Stimulated activated naive CD4-positive, alpha-beta T cell treated with Interleukin-2 at 50 U/mL for 16 hours (primary cell): ENCODE results near the gene UNC5C.
"Not testable (repeated sequence)": the region's sequence is repeated elsewhere in the genome, so short reads cannot be mapped to it uniquely, and the experiment has no call there.

ENCODE experiments used
- DNase-seq: peaks from one replicate; lab custom pipeline; 2025; lab: John Stamatoyannopoulos, UW

The UNC5C gene

DNA sequence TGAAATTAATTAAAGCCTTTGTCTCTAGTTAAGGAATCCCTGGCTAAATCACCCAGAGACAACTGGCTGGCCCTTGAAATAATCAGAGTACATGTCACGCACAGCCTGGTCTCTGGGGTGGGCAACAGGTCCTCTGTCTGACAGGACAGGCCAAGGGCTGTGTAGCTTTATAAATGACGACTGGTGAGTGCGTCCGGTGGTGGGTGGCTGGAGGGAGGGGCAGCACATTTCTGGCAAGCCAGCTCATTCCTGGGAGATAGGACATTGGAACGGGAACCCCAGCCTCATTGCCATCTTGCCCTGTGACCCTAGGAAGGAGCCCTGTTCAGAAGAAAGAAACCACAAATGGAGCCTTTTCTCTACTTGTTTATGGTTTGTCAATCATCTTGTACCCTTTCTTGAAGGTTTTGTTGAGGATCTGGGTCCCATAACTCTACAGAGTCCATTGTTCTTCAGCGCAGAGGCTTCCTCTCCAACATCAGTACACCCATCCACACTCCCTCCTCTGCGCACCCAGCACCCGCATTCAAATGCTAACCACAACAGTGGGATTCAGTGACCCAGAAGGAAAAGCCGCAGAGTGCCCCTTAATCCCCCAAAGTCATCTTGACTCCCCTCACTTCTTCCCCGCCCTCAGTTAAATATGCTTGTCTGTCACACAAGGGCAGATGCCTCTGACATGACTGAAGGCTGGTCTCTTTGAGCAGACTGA, 368.1 kb downstream of the UNC5C start:
- no peak for DNase-seq

DNA sequence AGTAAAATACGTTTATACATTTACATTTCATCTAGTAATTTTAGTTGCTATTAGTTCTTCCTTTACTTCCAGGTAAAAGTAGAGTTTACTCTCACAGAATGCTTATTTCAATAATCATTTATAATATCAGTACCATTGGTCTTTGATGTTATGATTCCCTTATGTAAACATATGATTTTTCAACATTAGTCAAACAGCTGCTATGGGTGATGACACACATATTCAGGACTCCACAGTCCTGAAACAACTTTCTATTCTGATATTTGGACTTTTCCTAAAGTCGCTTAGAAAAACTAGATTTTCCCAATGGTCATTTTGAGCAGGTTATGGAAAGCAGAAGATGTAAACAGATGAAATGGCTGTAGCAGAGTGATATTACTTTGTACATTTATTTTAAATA, 369.8 kb downstream of the UNC5C start:
- no peak for DNase-seq

DNA sequence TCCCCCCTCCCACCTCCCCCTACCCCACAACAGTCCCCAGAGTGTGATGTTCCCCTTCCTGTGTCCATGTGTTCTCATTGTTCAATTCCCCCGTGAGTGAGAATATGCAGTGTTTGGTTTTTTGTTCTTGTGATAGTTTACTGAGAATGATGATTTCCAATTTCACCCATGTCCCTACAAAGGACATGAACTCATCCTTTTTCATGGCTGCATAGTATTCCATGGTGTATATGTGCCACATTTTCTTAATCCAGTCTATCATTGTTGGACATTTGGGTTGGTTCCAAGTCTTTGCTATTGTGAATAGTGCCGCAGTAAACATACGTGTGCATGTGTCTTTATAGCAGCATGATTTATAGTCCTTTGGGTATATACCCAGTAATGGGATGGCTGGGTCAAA, 377.4 kb downstream of the UNC5C start:
- not testable (repeated sequence) for DNase-seq

DNA sequence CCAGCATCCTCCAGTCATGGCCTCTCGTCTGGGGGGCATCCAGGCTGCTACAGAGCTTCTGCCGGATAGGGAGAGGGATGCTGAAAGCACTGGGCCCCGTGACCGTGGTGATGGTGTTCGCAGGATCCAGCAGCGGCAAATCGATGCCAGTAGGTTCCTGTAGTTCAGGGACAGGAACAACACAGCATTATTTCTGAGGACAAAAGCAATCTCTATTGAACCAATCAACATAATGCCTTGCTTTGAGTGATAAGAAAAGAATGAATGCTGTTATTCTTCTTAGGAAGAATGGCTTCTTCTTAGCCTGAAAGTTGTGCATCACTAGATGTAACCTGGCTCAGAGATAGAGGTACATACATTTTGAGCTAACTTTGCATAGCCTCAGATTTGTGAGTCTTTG, 378.6 kb downstream of the UNC5C start:
- no peak for DNase-seq

DNA sequence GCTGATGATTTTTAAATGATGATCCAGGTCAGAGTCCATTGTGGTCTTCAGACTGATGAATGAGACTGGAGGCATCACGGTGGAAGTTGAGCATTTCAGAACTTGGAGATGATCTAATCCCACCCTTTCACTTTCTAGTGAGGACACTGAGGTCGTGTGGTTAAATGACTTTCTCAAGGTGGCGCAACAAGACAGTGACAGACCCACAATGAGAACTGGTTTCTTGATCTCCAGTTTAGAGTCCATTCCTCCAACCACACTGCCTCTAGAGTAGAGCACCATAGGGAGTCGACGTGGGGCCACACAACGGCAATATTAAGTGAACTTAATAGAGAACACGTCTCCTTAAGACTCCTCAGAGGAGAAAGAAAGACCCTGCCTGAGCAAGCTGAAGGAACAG, 381.0 kb downstream of the UNC5C start:
- DNase-seq: no peak

DNA sequence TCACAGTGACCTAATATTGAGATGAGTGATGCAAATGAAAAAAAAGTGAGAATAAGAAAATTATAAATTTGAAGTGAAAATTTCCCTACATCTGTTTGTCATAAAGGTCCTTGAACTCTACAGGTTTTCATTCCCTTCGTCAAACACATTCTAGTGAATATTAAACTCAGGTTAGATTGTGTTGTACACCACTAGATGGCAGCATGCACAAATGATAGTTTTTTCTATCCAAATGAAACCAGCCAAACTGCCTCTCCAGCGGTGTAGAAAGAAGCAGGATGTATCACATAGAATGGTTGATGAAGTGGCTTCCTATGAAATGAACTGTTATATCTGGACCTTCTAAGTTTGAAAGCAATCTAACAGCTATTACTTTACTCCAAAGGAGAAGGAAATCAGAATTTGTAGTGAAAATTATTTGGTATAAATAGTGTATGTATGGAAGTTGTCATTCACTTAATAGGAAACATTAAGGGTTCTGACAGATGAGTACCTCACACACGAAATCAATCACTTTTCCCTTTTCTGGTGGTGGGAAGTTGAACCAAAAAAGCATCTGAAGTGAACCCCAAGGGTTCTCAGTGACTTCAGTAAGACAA, 382.7 kb downstream of the UNC5C start:
- DNase-seq: no peak

DNA sequence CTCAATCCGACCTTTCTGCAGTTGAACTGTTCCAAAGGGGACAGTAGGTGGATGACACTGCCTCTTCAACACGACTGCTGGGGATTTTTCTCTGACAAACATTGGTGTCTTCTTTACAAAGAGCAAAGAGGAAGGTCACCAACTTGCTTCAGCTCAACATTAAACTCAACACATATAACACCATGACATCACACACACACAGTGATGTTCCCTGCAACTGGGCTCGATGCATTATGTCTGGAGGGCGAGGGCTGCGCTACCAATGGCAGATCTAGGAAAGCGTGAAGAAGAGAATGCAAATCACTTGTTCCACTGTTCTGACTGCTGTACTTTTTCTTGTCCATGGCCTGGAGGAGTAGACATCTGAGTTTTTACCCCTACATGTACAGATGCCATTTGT, 385.9 kb downstream of the UNC5C start:
- no peak for DNase-seq

DNA sequence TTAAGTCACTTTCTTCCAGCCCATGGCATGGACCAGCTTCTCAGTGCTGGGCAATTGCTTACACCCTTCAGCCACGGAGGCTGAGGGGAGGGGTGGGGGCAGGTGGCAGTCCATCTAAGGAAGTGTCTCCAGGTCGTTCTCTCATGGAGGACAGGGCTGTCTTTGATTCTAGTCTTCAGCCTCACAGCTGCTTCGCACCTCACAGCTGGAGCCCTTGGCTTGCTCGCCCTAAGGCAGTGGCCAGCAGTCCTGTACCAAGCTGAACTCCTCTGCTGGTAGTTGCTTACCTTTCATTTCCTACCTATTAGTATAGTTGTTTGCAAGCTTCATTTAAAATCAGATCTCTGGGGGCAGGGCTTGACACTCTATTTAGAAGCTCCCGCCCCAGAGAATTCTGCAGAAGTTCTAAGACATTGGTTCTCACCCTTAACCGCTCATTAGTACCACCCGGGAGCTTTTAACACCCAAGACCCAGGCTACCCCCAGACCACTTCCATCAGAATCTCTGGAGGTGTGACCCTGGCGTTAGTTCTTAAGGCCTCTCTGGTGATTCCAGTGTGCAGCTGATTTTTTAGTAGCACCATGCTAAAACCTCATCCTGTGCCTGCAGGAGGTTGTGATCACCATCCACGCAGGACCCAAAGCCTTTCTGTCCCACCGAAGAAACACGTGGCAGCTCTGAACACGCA, 386.8 kb downstream of the UNC5C start:
- no peak for DNase-seq

DNA sequence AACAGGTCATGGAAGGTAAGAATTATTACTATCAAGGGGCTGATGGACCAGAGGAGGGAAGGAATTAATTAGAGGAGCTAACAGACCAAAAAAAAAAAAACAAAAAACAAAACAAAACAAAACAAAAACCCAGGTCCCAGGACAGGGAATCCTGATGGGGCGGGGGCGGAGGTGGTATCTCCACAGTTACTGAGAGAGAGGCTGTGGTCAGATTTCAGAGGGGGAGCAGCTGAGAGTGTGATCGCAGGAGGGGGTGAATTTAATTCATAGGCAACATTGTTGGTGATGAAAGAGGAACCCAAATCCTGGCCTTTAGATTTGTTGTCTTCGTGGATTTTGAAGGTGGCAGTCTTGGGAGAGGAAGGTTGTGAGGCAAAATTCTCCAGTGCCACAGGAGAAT, 389.4 kb downstream of the UNC5C start:
- no peak for DNase-seq

DNA sequence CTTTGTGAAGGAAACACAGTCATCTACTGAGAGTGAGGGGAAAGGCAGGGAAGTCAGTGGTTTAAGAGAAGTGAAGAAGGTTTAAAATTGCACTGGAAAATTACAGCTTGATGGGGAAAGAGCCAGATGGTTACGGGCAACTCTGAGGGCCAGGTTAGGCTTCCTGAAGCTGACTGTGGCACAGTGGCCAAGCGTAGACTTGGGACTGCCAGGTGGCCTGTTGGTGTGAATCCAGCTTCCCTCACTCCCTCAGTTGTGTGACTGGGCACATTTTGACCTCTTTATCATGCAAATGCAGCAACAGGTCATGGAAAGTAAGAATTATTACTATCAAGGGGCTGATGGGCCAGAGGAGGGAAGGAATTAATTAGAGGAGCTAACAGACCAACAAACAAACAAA, 390.1 kb downstream of the UNC5C start:
- no peak for DNase-seq

DNA sequence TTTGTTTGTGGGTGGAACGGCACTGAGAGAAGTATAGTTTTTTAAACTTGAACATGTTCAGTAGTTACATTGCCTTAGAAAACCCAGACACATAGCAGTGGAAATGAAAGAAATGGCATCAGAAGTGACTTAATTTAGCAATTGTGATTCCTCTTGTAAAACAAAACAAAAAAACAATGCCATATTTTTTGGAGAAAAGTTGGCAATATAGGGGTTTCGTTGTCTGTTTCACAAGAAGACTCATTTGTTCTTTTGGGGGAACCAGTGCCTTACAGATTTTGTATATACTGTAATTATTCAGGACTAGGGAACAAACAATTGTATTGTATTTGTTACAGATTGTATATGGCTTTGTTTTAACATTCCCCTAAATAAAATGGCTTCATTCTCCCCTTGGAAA, 390.7 kb downstream of the UNC5C start:
- no peak for DNase-seq

DNA sequence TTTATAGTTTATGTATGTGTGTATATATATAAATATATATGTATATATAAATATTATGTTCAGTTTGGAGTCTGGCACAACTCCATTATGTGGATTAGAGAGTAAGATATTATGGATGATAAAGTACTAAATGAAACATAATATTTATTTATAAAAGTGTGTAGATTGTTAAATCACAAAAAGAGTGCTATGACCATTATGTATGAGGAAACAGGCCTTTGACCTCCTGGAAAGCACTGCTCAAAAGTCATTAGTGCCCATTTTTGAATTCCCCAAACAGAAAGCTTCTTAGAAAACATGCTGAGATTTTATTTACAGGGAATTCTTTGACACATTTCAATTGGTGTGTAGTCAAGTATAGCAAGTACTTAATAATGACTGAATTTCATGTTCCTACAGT, 391.2 kb downstream of the UNC5C start:
- no peak for DNase-seq

DNA sequence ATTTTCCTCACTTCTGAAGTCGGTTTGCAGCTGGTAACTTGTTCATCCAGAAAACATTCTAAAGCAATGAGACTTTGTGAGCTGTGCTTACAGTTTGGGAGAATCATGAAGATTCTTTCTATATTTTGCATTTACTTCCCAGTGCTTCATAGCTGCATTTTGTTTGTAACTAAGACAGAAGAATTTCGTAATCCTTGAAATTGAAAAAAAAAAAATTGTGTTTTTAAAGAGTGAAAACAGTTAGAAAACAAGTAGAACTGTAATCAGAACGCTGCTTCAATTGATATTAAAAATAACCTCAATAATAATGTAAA, 392.4 kb downstream of the UNC5C start:
- no peak for DNase-seq

DNA sequence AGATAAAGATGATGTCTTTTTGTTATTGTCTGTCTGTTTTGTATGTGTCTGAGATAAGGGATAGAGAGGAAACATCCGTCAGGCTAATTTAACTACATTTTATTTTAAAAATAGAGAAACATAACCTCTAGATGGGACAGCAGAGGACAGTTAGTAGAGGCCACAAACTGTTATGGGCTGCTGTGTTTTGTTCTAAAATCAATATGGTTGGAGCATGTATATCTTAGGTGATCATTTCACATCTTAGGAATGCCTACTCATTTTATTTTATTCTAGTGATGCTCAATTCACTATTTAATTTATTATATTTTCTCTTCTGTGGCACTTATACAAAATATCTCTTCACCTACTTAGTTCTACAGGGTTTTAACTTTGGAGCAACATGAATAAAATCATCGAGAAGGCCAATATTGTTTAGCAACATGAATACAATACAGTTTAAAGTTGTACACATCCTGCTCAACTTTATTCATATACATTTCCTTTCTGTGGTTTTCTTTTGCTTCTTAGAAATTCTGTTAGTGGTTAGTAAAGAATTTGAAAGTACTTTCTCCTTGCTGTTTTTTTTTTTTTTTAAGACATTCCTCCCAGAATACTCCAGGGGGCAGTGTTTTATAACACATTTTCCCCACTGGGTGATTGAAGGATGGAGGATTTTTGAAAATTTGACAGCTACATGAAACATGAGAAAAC, 392.9 kb downstream of the UNC5C start:
- no peak for DNase-seq

DNA sequence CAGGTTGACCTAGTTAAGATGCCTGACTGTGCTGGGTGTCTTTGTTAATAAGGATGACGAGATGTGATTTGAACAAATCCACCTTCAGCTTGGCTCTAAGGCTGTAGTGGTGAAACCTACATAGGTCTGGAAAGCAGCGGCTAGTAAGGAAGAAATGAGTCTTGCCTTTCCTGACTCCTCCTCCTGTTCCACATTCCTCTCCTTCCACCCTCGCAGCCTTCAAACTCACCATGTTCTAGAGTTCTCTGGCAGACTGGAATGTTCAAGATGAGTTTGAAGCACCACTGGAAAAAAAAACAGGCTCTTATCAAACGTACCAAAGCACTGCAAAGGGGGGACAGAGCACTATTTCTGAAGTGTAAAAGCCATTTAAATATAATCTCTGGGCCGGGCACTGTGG, 395.6 kb downstream of the UNC5C start:
- no peak for DNase-seq

DNA sequence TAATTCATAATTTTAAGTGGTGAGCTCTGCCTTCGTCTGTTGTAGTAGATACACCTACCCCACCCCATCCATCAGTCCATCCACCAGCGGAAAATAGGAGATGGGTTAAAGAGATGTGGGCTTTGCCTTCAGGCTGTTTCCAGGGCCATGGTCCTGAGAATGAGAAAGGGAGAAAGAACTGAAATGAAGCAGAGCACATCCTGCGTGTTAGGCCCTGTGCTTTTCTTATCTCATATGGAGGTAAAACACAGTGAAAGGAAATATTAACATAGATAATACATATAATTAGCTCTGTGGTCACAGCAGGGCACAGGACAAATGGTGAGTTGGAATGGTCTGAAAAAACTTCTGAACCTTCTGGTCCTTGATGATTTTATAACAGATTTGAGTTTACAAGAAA, 397.5 kb downstream of the UNC5C start:
- no peak for DNase-seq

DNA sequence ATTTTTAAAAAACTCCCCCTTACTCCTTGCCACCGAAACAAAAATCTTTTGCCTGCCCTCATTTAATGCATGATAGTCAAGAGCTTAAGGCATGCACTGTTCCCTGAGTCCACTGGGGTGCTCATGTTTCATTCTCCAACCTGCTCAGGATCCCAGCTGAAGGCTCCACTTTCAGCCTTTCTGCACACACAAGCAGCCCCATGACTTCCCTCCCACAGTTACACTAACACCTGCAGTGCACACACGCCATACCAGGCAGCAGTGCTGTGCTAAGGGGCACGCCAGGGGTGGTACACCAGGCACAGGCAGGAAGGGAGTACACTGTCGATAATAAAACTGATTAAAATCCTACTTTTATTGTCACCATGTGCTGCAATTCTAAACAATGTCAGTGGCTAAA, 405.8 kb downstream of the UNC5C start:
- DNase-seq: no peak

DNA sequence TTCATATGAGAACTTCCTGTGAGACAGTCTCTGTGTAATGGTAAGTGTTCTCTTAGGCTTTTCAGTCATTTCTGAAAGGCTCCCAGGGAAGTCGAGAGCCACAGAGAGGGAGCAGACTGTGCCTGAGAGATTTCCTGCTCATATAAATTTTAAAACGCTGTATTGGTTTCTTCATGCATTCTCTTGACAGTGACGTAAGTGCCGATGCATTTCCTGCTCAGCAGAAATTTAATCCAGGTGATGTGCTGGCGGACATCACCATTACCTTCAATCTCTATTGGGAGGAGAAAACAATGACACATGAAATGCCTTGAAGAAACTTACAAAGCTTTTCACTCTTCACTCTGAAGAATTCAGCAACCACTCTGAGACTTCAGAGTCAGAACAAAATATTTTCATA, 407.4 kb downstream of the UNC5C start:
- DNase-seq: no peak

DNA sequence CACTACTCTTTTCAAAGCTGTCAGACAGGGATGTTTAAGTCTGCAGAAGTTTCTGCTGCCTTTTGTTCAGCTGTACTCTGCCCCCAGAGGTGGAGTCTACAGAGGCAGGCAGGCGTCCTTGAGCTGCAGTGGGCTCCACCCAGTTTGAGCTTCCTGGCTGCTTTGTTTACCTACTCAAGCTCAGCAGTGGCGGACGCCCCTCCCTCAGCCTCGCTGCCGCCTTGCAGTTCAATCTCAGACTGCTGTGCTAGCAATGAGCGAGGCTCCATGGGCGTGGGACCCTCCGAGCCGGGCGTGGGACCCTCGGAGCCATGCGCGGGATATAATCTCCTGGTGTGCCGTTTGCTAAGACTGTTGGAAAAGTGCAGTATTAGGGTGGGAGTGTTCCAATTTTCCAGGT, 409.3 kb downstream of the UNC5C start:
- not testable (repeated sequence) for DNase-seq

DNA sequence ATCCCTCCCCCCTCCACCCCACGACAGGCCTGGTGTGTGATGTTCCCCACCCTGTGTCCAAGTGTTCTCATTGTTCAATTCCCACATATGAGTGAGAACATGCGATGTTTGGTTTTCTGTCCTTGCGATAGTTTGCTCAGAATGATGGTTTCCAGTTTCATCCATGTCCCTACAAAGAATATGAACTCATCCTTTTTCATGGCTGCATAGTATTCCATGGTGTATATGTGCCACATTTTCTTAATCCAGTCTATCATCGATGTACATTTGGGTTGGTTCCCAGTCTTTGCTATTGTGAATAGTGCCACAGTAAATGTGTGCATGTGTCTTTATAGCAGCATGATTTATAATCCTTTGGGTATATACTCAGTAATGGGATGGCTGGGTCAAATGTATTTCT, 414.8 kb downstream of the UNC5C start:
- DNase-seq: not testable (repeated sequence)

DNA sequence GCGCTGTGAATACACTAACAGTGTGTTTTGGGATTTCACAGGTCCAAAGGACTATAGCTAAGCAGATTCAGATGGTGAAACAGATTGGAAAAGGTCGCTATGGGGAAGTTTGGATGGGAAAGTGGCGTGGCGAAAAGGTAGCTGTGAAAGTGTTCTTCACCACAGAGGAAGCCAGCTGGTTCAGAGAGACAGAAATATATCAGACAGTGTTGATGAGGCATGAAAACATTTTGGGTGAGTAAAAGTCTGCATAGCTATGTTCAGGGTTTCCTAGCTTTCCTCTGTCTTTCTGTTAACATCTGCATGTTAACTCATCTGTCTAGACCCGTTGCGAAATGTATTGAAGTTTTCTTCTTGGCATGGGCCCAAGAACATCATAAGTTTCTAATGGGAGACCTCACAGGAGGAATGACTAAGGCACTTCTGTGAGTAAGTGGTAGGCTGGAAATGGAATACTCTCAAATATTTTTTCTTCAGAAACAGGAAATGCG, 418.9 kb downstream of the UNC5C start:
- DNase-seq: no peak

DNA sequence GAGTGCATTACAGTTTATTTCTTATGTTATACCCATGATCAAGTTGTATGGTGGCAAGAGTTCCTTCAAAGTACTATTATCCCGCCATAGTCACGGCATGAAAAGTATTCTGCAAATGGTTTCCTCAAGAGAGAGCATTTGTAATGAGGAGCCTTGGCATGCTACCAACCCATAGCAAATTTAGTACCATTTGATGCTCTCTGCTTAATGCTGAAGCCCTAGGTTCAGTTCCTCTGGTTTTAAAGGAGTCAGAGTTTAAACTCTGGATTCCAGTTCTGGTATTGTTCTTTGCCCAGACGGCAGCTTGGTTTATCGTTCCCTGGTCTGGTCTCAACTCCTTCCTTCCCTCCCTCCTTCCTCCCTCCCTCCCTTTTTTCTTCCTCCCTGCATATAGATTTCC, 419.7 kb downstream of the UNC5C start:
- DNase-seq: no peak

DNA sequence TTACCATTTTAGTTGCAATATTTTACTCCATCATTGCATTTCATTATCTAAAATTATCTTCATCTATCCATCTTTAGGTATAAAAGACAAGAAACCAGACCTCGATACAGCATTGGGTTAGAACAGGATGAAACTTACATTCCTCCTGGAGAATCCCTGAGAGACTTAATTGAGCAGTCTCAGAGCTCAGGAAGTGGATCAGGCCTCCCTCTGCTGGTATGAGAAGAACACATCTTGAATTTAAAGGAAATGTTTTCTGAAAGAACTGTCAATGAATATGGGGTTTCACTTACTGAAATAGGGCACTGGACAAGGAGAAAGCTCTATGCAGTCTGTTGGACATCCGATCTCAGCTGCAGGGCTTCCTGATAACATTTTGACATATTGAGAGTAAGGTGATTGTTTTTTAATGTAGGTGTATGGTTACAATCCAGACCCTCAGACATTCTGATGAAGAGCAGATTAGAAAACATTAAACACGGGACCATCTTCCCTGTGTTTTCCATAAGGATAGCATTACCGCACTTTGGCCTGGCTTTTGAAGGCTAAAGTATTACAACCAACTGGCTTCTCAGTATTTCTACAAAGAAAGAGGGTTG, 423.8 kb downstream of the UNC5C start:
- DNase-seq: no peak
